ENCODE results near the gene RASA3. TPM values are rescaled to one million over a fixed set of nuclear protein-coding genes. Genes with fewer than 3 reads are reported as not detected.

Gene RASA3
- total RNA-seq, 1 donor from 2014 or later: 2.9 TPM

- no peak overlapping the region for H3K4me3 Mint-ChIP-seq
- TF ChIP-seq CTCF (IDR thresholded peaks at IDR 0.05) (no peak), EZH2phosphoT487 (IDR thresholded peaks at IDR 0.05) (no peak), EZH2 (IDR thresholded peaks at IDR 0.05) (no peak)
- no peak overlapping the region for H3K27ac Mint-ChIP-seq
- peaks cover 5% of the 10 kb centered on the region for H3K27me3 Mint-ChIP-seq (ENCODE audit: insufficient read depth, low read depth)
- H3K4me1 ChIP-seq: peaks cover 27% of the 10 kb centered on the region
- H3K79me2 ChIP-seq (ENCODE audit: low read depth): no peaks in the 10 kb centered on the region
- H4K20me1 ChIP-seq (ENCODE audit: low read depth): peaks cover 7% of the 10 kb centered on the region
- H3K27ac ChIP-seq: no peak overlapping the region
- no peaks in the 10 kb centered on the region for H3K9me3 ChIP-seq (ENCODE audit: low read depth)
- no peak overlapping the region for H3K4me2 ChIP-seq
- peaks cover 17% of the 10 kb centered on the region for H3K27me3 ChIP-seq
- no peaks in the 10 kb centered on the region for H3K9me3 Mint-ChIP-seq
- peaks cover 4% of the 10 kb centered on the region for H3K36me3 Mint-ChIP-seq
- no peak for DNase-seq (ENCODE audit: low spot score)
- no peak overlapping the region for H3K9ac ChIP-seq
- no peak overlapping the region for H2AFZ ChIP-seq (replicated peaks)
- H3K4me3 ChIP-seq: no peak overlapping the region
- H3F3A ChIP-seq (ENCODE audit: low read depth): peaks cover 13% of the 10 kb centered on the region
- H3K36me3 ChIP-seq: no peaks in the 10 kb centered on the region
- H3K4me1 Mint-ChIP-seq: peaks cover 65% of the 10 kb centered on the region
These were observed 8.0 kb downstream of the RASA3 start for GRCh38 chr13:114124431-114124830.

GRCh38 chr13:114123876-114124275, 8.5 kb downstream of the RASA3 start:
- H3K4me1 ChIP-seq: peaks cover 25% of the 10 kb centered on the region
- Mint-ChIP-seq H3K27ac (no peak overlapping the region), H3K4me3 (no peak overlapping the region), H3K9me3 (no peaks in the 10 kb centered on the region), H3K36me3 (peaks cover 4% of the 10 kb centered on the region), H3K27me3 (ENCODE audit: insufficient read depth, low read depth) (peaks cover 5% of the 10 kb centered on the region), H3K4me1 (peaks cover 64% of the 10 kb centered on the region)
- DNase-seq (ENCODE audit: low spot score): no peak
- no peak overlapping the region for H2AFZ ChIP-seq (replicated peaks)
- peaks cover 5% of the 10 kb centered on the region for H4K20me1 ChIP-seq (ENCODE audit: low read depth)
- peaks cover 13% of the 10 kb centered on the region for H3K27me3 ChIP-seq
- H3K4me3 ChIP-seq: no peak overlapping the region
- no peak overlapping the region for H3K4me2 ChIP-seq
- no peaks in the 10 kb centered on the region for H3K9me3 ChIP-seq (ENCODE audit: low read depth)
- TF ChIP-seq CTCF (IDR thresholded peaks at IDR 0.05) (no peak), EZH2phosphoT487 (IDR thresholded peaks at IDR 0.05) (no peak), EZH2 (IDR thresholded peaks at IDR 0.05) (no peak)
- no peak overlapping the region for H3K27ac ChIP-seq
- no peak overlapping the region for H3K9ac ChIP-seq
- H3K36me3 ChIP-seq: no peaks in the 10 kb centered on the region
- peaks cover 13% of the 10 kb centered on the region for H3F3A ChIP-seq (ENCODE audit: low read depth)
- H3K79me2 ChIP-seq (ENCODE audit: low read depth): no peaks in the 10 kb centered on the region

GRCh38 chr13:114123448-114123847, 9.0 kb downstream of the RASA3 start:
- Histone ChIP-seq H3F3A (ENCODE audit: low read depth) (peaks cover 16% of the 10 kb centered on the region), H3K36me3 (no peaks in the 10 kb centered on the region), H3K27ac (no peak overlapping the region), H3K79me2 (ENCODE audit: low read depth) (no peaks in the 10 kb centered on the region), H2AFZ (replicated peaks) (no peak overlapping the region), H4K20me1 (ENCODE audit: low read depth) (peaks cover 5% of the 10 kb centered on the region), H3K9ac (no peak overlapping the region), H3K4me2 (no peak overlapping the region), H3K4me1 (peaks cover 25% of the 10 kb centered on the region), H3K9me3 (ENCODE audit: low read depth) (no peaks in the 10 kb centered on the region), H3K27me3 (peaks cover 13% of the 10 kb centered on the region), H3K4me3 (no peak overlapping the region)
- peak overlapping the region; percentile 42 for H3K27ac Mint-ChIP-seq
- H3K27me3 Mint-ChIP-seq (ENCODE audit: insufficient read depth, low read depth): peaks cover 5% of the 10 kb centered on the region
- H3K36me3 Mint-ChIP-seq: peaks cover 4% of the 10 kb centered on the region
- H3K4me3 Mint-ChIP-seq: no peak overlapping the region
- no peaks in the 10 kb centered on the region for H3K9me3 Mint-ChIP-seq
- no peak for DNase-seq (ENCODE audit: low spot score)
- peaks cover 65% of the 10 kb centered on the region for H3K4me1 Mint-ChIP-seq
- no peak for TF ChIP-seq CTCF (IDR thresholded peaks at IDR 0.05)
- no peak for TF ChIP-seq EZH2phosphoT487 (IDR thresholded peaks at IDR 0.05)
- no peak for TF ChIP-seq EZH2 (IDR thresholded peaks at IDR 0.05)

All from neural progenitor cell (in vitro differentiated cells).